Measurements from ENCODE around the gene DLL4.

- TF ChIP-seq NFRKB (IDR thresholded peaks at IDR 0.05) (no peak), CTBP1 (IDR thresholded peaks at IDR 0.05; ENCODE audit: borderline replicate concordance) (no peak), TARDBP (IDR thresholded peaks at IDR 0.05) (no peak), SUZ12 (IDR thresholded peaks at IDR 0.05) (no peak), HDGF (IDR thresholded peaks at IDR 0.05; ENCODE audit: borderline replicate concordance) (no peak), SP1 (IDR thresholded peaks at IDR 0.05) (no peak), ELF4 (IDR thresholded peaks at IDR 0.05) (no peak)
Observed at GRCh38 chr15:40932649-40933516, 3.7 kb downstream of the DLL4 start.
